Stimulated activated CD8-positive, alpha-beta memory T cell treated with anti-CD3 and anti-CD28 coated beads, Interleukin-2, amount 100 ng/mL, for 48 hours (primary cell): ENCODE data around the gene TMEM134.
"Not testable (repeated sequence)": the region's sequence is repeated elsewhere in the genome, so short reads cannot be mapped to it uniquely, and the experiment has no call there.

Experiments used
- DNase-seq, 2 donors: peaks; one replicate each; pipeline ENCODE4 v3.0.0-alpha.2; 2020; ENCODE audit warnings: low read depth in 2 of 2

TMEM134 gene, protein sequence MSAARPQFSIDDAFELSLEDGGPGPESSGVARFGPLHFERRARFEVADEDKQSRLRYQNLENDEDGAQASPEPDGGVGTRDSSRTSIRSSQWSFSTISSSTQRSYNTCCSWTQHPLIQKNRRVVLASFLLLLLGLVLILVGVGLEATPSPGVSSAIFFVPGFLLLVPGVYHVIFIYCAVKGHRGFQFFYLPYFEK

DNA sequence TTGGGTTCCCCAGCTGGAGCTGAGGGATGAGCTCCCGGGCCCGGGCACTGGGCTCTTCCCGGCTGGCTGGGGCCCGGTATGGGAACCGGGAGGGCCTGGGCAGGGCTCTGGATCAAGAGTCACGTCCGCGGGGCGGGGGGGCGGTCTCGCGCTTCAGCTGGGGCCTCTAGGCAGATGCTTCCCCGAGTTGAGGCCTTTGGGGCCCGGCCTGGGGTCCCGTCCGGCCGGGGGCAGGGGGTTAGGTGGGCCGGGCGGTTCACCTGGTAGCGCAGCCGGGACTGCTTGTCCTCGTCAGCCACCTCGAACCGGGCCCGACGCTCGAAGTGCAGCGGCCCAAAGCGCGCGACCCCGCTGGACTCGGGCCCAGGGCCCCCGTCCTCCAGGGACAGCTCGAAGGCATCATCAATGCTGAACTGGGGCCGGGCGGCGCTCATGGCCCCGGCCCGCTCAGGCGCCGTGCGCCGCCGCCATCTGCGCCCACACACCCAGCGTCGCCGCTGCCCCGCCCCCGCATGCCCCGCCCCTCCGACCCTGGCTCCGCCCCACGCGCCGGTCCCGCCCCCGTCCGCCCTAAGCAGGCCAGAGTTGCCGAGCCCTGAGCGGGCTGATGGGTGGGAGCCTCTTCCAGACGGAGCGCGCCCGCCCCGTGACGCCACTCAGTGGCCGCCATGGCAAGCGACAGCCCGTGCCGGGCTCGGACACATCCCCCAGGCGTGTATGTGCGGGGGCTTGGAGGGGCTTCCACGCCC is at the start of gene TMEM134:
Gene TMEM134, minus strand, starts transcription at position 493 of the 749 bp plus-strand sequence. Its CDS starts 59 bp downstream, at position 434.
- DNase-seq = peak; percentile 89 to 90

DNA sequence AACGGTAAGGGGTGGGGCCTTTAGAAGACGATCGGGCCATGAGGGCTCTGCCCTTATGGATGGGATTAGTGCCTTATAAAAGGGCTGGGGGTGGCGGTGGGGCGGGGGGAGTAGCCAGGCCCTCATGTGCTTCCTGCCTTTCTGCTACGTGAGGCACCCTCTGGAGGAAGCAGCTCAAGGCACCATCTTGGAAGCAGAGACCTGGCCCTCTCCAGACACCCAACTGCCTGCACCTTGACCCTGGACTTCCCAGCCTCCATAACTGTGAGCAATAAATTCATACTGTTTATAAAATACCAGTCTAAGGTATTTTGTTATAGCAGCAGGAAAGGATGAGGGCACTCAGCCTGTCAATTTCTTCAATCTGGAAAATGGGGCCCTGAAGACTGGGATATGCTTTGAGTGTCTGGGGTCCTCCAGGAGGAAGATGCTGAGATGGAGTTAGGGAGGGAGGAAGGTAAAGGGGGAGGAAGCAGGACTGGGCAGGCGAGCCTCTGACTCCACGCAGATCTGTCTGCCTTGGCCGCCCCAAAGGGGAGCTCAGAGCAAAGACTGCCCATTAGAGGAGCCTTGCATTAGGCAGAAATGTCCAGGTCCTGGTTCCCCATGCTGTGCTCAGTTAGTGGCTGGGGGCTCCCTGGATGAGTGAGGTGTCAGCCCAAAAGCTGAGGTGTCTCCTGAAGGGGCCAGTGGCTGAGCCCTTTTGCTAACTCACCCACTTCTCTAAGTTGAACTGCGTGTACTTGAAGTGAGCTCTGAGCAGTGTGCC is 48.9 kb upstream of the TMEM134 start:
- no peak for DNase-seq

DNA sequence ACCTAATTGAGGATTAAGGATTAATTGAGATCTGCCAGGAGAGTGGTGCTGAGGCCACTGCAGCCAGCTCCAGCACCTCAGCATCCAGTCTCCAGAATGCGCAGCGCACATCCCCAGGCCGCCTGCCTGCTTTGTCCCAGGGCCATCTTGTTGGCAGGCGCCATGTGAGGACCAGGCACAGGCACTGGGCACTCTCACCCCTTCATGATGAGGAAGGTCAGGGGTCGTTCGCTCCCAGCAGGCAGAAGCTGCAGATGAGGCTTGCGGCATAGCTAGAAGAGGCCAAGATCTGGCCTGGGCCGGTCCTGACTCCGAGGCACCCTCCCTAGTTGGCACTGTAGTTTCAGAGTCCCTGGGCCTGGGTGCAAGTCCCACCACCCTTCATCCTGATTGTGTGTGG is 47.8 kb upstream of the TMEM134 start:
- no peak for DNase-seq

DNA sequence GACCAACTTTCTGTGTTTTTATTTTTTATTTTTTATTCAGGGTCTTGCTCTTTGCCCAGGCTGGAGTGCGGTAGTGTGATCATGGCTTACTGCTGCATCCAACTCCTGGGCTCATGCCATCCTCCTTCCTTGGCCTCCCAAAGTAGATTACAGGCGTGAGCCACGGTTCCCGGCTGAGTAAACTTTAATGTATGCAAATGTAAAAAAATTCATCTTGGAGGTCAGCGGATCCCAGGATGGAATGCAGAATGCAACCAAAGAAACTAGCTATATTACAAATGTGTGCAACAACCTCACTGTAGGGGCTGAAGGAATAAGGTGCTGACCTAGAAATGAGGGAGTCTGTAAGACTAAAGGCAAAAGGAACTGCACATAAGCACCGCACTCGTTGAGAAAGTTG is 45.1 kb upstream of the TMEM134 start:
- no peak for DNase-seq

DNA sequence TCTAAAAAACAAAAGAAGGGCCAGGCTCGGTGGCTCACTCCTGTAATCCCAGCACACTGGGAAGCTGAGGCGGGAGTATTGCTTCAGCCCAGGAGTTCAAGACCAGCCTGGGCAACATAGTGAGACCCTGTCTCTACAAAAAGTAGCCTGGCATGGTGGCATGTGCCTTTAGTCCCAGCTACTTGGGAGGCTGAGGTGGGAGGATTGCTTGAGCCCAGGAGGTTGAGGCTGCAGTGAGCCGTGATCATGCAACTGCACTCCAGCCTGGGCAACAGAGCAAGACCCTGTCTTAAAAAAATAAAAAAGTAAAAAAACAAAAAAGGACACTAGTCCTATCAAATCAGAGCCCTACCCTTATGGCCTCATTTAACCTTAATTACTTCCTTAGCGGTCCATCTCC is 42.5 kb upstream of the TMEM134 start:
- not testable (repeated sequence) for DNase-seq

DNA sequence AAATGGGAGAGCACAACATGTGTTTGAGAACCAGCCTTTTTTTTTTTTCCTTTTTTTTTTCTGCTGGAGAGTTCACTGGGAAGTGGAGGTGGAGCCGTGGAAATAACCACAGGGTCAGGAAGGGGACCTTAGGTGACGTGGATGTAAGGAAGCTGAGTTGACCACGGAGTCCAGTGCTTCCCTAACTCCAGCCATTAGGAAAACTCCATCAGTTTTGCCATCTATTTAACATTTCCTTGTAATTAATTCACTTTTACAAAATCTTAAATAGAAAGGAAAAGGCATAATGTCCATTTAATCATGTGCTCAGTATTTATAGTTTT is 40.9 kb upstream of the TMEM134 start:
- no peak for DNase-seq

- peak; percentile 99 to 100 for DNase-seq
These were observed 39.6 kb upstream of the TMEM134 start for GRCh38 chr11:67508486-67509121.

- peak; percentile 98 for DNase-seq
These were observed 38.9 kb upstream of the TMEM134 start, which contains the start of gene CDK2AP2 for GRCh38 chr11:67507864-67508485. TSS of gene CDK2AP2 (minus strand) at chr11:67508162. CDS start at chr11:67508082, 80 bp downstream.

- no peak for DNase-seq
These were observed 38.3 kb upstream of the TMEM134 start for GRCh38 chr11:67507242-67507863.

DNA sequence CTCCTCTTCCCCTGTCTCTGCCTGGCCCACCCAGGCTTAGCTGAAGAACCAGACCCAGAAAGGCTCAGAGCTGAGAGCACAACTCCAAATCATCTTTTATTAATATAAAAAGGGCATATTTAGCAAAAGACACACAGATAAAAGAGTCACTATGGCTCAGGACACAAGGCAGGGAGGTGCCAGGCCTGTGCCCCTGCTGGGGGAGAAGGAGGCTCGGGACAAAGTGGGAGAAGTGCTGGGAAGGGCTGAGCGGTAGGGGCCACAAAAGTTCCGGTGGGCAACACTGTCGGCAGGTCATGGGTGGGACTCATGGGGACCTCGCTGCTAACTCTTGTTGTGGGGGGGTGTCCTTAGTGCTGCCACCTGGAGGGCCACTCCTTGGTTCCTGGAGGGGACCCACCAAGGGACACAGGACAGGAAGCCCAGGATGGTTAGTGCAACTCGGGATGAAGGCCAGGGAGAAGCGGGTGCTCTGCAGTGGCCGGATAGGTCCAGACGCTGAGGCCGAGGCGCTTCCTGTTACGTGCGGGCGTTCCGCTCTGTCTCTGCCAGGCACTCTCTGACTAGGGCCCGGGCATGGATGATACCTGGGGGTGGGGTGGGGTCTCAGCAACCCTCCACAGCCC is 37.5 kb upstream of the TMEM134 start:
- DNase-seq = no peak

DNA sequence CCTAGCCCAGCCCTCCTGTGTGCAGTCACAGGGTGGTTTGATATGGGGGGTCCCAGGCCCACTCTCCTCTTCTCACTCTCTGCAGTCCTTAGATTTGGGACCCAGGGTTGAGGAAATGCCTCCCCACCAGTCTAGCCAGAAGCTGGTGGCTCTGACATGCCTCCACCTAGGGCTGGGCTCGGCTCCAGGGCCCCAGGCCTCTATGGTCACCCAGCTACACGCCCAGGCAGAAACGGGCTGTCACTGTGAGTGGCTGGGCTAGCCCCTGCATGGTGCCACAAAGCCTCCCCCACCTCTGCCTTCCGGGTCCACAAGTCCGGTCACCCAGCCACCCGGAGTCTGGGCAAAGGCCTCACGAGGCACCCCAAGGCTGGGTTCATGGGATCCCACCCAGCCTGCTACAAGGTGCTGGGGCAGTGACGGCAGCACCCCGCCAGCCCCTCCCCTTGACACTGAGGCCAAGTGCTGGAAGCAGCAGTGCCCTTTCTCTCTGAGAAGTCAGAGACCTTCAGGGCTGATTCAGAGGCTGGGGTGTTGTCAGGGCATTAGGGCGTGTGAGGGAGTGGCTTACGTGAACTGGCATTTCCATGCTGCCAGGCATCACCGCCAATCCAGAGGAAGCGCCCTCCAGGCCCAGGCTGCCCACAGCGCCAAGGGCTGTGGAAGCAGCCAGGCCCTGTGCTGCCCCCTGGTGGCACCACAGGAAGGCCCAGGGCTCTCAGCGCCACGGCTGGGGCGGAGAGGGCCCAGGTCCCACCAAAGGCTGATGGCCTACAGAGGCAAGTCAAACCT is 36.8 kb upstream of the TMEM134 start:
- peak; percentile 89 to 91 for DNase-seq

DNA sequence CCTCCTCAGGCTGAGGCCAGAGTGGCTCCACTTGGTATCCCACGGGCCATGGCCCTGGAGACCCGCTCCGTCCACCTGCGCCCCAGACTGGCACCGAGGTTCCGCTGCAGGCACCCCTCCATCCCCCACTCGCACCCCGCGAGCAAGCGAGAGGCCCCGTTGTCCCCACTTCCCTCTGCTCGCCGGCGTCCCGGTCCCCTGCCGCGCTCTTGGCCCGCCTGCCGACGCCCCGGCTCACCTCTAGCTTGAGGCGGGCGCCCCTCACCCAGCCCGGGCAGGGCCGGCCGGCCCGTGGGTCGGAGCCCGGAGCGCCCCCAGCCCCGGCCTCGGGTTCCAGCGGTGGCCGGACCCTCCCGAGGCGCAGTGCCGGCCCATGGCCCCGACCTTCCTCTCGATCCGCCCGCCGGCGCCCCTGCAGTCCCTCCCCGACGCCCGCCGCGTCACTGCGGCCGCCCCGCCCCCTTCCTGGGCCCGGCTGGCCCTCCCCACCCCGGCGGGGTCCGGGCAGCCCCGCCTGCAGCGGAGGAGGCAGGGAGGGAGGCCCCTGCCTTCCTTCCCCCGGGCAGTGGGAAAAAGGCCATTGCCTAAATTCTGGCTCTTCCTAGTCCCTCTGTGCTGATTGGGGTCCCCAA is 36.0 kb upstream of the TMEM134 start, which contains the start of gene PITPNM1:
Gene PITPNM1, minus strand, starts transcription at position 414 of the 632 bp plus-strand sequence. CDS start 1,183 bp downstream, outside the sequence.
- peak; percentile 74 to 76 for DNase-seq

- peak in 1 of 2 donors; percentile 48 for DNase-seq
These were observed 35.2 kb upstream of the TMEM134 start for GRCh38 chr11:67504005-67504949.

GRCh38 chr11:67503119-67504004 is 34.3 kb upstream of the TMEM134 start:
- no peak for DNase-seq

- no peak for DNase-seq
These were observed 33.4 kb upstream of the TMEM134 start for GRCh38 chr11:67502328-67502979.

DNA sequence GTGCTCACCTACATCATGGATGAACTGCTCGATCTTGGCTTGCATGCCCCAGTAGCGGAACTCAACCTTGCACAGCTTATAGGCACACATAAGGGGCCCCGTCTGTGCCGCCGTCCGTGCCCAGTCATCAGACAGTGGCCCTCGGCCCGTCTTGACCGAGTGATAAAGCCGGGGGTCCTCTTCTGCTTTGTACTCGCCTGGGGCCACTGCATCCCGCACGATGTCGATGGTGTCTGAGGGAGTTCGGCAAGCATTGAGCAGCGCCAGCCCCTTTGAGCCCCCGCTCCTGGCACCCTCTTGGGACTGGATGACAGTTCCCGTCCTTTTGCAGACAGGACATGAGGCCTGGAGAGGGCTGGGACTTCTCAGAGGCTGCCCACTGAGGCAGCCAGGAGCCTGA is 32.8 kb upstream of the TMEM134 start:
- no peak for DNase-seq
